Activated T-helper 1 cell treated with anti-CD3 and anti-CD28 coated beads, Interleukin-2, amount 50 U/mL, for 16 hours (primary cell): ENCODE data around the gene STX12.
A peak's percentile ranks its signal among the peaks of the same experiment; 100 is the strongest.
"Not testable (repeated sequence)": the region's sequence is repeated elsewhere in the genome, so short reads cannot be mapped to it uniquely, and the experiment has no call there.

Experiments used
- DNase-seq, 2 donors: peaks; one replicate each; pipeline ENCODE4 v3.0.0-alpha.2; 2020; ENCODE audit warnings: low read depth in 1 of 2, low spot score in 1 of 2

Gene STX12

DNA sequence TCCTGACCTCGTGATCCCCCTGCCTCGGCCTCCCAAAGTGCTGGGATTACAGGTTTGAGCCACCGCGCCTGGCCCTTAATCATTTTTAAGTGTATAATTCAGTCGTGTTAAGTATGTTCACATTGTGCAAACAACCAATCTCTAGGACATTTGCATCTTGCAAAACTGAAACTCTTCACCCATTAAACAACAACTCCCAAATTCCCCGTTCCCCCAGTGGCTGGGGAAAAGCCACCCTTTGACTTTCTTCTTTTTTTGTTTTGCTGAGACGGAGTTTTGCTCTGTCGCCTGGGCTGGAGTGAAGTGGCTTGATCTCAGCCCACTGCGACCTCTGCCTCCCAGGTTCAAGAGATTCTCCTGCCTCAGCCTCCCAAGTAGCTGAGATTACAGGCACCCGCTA is 92.8 kb downstream of the STX12 start:
- no peak for DNase-seq

DNA sequence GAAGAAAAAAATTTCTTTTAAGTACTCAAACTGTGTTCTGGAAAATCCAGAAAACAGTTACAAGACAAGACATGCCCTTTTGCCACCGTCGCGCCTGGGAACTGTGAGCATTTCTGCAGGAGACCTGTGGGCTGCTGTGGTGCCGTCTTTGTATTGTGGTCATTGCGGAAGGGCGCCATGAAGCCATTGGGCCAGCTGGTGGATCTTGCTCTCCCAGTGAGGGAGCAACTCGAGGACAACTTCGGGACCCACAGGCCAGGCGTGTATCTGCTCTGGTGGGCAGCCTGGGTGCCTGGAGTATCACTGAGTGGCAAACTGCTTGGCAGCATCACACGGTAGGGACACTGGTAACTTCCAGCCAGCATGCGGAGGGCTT is 95.5 kb downstream of the STX12 start:
- DNase-seq = no peak

DNA sequence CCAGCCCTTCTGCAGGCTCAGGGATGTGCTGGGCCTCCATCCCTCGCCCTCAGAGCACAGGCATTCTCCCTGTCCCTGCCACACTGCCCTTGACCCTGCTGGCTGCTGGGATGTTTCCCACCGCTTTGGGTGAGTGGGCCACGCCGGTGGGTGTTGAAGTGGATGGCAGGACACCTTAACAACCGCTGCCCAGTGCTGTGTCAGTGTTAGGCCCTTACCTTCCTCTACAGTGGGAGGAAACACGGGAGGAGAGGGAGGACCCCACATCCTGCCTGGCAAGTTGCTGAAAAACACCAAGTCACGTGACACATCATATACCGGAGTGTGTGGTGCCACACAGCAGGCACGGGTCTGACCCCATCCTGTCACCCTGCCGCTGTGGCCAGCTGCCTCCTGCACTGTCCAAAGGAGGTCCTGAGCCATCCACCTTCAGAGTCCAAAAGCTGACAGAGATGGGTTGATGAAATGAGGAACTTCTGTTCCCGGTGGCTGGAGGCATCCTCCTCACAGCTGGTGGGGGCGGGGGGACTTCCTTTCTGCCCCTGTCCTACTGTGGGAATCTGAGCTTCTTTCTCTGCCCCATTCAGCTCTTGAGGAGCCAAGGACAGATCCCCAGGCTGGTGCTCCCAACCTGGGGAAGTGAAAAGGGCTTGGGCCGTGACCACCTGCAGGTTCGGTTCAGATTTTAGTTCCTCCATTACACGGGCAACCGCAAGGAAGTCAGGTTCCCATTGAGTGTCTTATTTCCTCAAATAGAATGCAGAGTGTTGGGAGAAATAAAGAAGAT is 96.1 kb downstream of the STX12 start:
- DNase-seq = peak; percentile 34 to 51

DNA sequence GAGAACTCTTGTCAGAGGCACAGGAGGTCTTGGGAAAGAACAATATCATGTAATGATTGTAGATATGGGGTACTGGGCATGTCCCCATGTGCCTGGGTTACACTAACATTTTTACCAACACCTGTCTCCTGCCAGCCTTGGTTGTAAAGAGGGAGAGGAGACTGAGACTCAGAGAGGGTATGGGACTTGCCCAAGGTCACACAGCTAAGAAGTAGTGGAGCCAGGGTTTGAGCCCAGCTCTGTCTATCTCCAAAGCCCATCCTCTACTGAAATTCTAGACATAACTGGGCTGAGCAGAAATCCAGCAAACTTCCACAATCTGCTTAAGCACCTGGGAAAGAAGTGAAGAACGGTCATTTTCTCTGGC is 96.7 kb downstream of the STX12 start:
- DNase-seq = no peak

DNA sequence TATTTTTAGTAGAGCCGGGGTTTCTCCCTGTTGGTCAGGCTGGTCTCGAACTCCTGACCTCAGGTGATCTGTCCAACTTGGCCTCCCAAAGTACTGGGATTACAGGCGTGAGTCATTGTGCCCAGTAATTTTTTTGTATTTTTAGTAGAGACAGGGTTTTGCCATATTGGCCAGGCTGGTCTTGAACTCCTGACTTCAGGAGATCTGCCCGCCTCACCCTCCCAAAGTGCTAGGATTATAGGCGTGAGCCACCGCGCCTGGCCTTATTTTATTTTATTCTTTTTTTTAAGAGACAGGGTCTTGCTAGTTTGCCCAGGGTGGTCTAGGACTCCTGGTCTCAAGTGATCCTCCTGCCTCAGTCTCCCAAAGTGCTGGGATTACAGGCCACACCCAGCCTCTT is 98.1 kb downstream of the STX12 start:
- DNase-seq = not testable (repeated sequence)

DNA sequence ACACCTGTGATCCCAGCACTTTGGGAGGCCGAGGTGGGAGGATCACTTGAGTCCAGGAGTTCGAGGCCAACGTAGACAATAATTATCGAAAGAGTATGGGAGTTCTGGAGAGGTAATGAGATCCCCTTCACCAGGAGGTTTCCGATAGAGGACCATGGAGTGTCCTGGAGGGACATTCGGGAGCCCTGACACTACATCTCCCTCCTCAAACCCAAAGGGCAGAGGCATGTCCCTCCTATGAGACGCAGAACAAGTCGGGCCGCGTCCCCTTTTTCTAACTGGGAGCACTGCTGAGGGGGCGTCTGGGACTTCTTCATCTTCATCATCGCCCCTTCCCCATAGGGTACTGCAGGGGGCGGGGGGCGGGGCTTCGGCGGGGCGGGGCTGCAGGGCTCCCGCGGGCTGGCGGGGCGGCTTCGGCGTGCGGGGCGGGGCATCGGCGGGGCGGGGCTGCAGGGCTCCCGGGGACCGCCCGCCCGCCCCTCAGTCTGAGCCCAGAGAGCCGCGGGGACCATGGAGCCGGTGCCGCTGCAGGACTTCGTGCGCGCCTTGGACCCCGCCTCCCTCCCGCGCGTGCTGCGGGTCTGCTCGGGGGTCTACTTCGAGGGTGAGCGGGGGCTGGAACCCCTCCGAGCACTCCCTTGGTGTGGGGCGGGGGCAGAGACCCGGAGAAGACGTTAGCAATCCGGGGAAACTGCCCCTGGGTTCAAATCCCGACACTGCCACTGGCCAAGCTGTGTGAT is 99.2 kb downstream of the STX12 start, which contains the start of gene THEMIS2:
Gene THEMIS2 (plus strand): TSS at position 486 of the 743 bp plus-strand sequence. CDS start 28 bp downstream, at position 514.
- peak; percentile 62 to 72 for DNase-seq

DNA sequence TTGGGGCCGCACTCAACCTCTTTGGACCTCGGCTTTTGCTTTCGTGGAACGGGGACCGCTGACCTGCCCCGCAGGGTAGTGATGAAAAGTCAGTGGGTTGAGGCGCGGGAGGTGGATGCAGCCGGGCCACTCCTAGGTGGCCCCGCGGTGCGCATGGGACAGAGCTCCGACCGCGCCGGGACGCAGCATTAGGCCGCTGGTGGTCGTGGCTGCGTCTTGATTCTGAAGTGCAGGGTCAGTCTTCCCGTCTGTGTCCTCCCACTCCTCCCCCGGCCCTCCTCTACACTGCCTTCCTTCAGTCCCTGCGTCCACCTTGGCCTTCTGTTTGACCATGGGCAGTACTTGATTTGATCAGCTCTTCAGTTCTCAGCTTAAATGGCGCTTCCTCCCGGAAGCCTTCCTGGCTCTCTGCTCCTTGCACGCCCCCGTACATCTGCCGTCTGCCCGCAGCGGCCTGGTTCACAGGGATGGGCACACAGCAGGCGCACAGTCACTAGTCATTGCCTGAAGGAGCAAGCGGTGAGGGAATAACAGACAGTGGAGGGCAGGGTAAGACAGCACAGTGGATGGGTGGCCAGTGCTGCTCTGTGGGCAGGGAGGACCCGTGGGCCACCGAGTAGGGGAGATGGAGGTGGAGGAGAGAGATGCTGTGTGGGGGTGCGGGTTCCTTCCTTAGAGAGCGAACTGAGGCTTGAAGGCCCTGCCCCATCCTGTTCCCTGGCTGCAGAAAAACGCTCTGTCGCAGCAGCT is 100.0 kb downstream of the STX12 start:
- DNase-seq = no peak

DNA sequence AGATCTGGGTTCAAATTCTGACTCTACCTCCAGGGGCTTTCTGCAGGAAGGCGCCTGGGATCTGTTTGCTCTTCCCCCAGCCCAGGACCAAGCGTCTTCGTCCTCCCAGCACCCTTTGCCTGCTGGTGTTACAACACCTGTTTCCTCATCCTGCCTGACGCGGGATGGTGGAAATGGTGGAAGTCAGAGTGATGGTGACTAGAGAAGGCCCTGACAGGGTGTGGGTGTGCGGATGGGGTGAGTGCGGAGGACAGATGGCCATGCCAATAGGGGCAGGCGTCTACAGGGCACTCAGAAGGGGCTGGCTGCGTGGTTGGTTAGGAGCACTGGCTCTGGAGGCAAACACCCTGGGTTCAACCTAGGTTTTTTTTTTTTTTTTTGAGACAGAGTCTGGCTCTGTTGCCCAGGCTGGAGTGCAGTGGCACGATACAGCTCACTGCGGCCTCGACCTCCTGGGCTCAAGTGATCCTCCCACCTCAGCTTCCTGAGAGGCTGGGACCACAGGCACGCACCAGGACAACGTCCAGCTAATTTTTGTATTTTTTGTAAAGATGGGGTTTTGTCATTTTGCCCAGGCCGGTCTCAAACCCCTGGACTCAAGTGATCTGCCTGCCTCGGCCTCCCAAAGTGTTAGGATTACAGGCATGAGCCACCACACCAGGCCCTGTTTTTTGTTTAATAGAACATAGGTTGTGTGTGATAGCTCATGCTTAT is 100.8 kb downstream of the STX12 start:
- DNase-seq = no peak
